ENCODE data around the gene PIKFYVE. TPM values are rescaled to one million over a fixed set of nuclear protein-coding genes. Genes with fewer than 3 reads are reported as not detected.

PIKFYVE gene
- total RNA-seq, 4 donors from 2014 or later, result 35.3 to 48.0 (median 39.9) TPM

- Histone ChIP-seq H3K4me3 (no peak overlapping the region), H3K27ac (no peak overlapping the region), H3K27me3 (no peaks in the 10 kb centered on the region), H3K4me1 (peaks cover 0 to 23% (median 3%) of the 10 kb centered on the region in 4 donors), H3K36me3 (peaks cover 0 to 26% (median 0%) of the 10 kb centered on the region in 3 donors), H3K9me3 (peaks cover 0 to 12% (median 4%) of the 10 kb centered on the region in 4 donors)
- DNase-seq (ENCODE audit: low spot score in 2 of 2), result no peak
- TF ChIP-seq EP300 (IDR thresholded peaks at IDR 0.05), result no peak
- TF ChIP-seq CTCF (IDR thresholded peaks at IDR 0.05), result no peak
- no peak for TF ChIP-seq POLR2A (IDR thresholded peaks at IDR 0.05)
- WGBS, 2 donors, result 94 to 96% methylated on average over 9 of the region's 9 CpGs
Measured at GRCh38 chr2:208361077-208361441, 95.0 kb downstream of the PIKFYVE start.

GRCh38 chr2:208363485-208363884, 97.4 kb downstream of the PIKFYVE start:
- no peak for DNase-seq (ENCODE audit: low spot score in 2 of 2)
- WGBS, 2 donors, result 62 to 67% methylated on average over 2 of the region's 2 CpGs

GRCh38 chr2:208366215-208367127, 100.4 kb downstream of the PIKFYVE start:
- no peaks in the 10 kb centered on the region for H3K4me1 ChIP-seq
- no peak overlapping the region for H3K27ac ChIP-seq
- H3K9me3 ChIP-seq, result peaks cover 0 to 8% (median 3%) of the 10 kb centered on the region in 4 donors
- 82 to 87% methylated on average over 4 of the region's 4 CpGs for WGBS, 2 donors
- no peaks in the 10 kb centered on the region for H3K36me3 ChIP-seq
- DNase-seq (ENCODE audit: low spot score in 2 of 2), result no peak
- TF ChIP-seq CTCF (IDR thresholded peaks at IDR 0.05) (no peak), EP300 (IDR thresholded peaks at IDR 0.05) (no peak), POLR2A (IDR thresholded peaks at IDR 0.05) (no peak)
- H3K4me3 ChIP-seq, result no peak overlapping the region
- no peaks in the 10 kb centered on the region for H3K27me3 ChIP-seq

More at GRCh38 chr2:208363485-208363884, 97.4 kb downstream of the PIKFYVE start:
- Histone ChIP-seq H3K9me3 (peaks cover 0 to 12% (median 4%) of the 10 kb centered on the region in 4 donors), H3K27me3 (no peaks in the 10 kb centered on the region), H3K4me3 (no peak overlapping the region), H3K4me1 (peaks cover 0 to 7% (median 0%) of the 10 kb centered on the region in 4 donors), H3K27ac (no peak overlapping the region), H3K36me3 (peaks cover 0 to 21% (median 0%) of the 10 kb centered on the region in 3 donors)
- TF ChIP-seq CTCF (IDR thresholded peaks at IDR 0.05) (no peak), POLR2A (IDR thresholded peaks at IDR 0.05) (no peak), EP300 (IDR thresholded peaks at IDR 0.05) (no peak)

- TF ChIP-seq CTCF (IDR thresholded peaks at IDR 0.05) (no peak), POLR2A (IDR thresholded peaks at IDR 0.05) (no peak), EP300 (IDR thresholded peaks at IDR 0.05) (no peak)
- no peaks in the 10 kb centered on the region for H3K4me1 ChIP-seq
- WGBS, 2 donors, result 96 to 100% methylated on average over 2 of the region's 2 CpGs
Measured at GRCh38 chr2:208369091-208369490, 103.0 kb downstream of the PIKFYVE start.

More at GRCh38 chr2:208369091-208369490, 103.0 kb downstream of the PIKFYVE start:
- Histone ChIP-seq H3K27ac (no peak overlapping the region), H3K9me3 (peaks cover 0 to 8% (median 3%) of the 10 kb centered on the region in 4 donors), H3K36me3 (no peaks in the 10 kb centered on the region), H3K4me3 (no peak overlapping the region), H3K27me3 (no peaks in the 10 kb centered on the region)
- DNase-seq (ENCODE audit: low spot score in 2 of 2), result no peak

Data from tibial nerve (tissue), 4 donors.